Upper lobe of right lung (tissue), 1 donor: ENCODE data around the gene INTS11. TPM values are rescaled to one million over a fixed set of nuclear protein-coding genes. Genes with fewer than 3 reads are reported as not detected.

Experiments used
- ATAC-seq: fragments of 200-7000 bp; cut with Tn5 transposase; one replicate; pipeline ENCODE4 v1.9.1; 2020; ENCODE audit warnings: mild to moderate bottlenecking, moderate library complexity
- DNase-seq: peaks from one replicate; pipeline ENCODE4 v3.0.0-alpha.2; 2020
- H3K27ac ChIP-seq: fragments of 200-600 bp; one replicate; pipeline ENCODE4 v1.8.0; 2022
- H3K27me3 ChIP-seq: fragments of 200-600 bp; one replicate; pipeline ENCODE4 v1.8.0; 2022; ENCODE audit warnings: mild to moderate bottlenecking
- H3K36me3 ChIP-seq: fragments of 200-600 bp; one replicate; pipeline ENCODE4 v1.8.0; 2022
- H3K4me1 ChIP-seq: fragments of 200-600 bp; one replicate; pipeline ENCODE4 v1.8.0; 2022
- H3K4me3 ChIP-seq: fragments of 200-600 bp; one replicate; pipeline ENCODE4 v1.8.0; 2022; ENCODE audit warnings: mild to moderate bottlenecking
- H3K9me3 ChIP-seq: fragments of 200-600 bp; one replicate; pipeline ENCODE4 v1.8.0; 2022
- CTCF ChIP-seq: fragments of 200-600 bp; IDR thresholded peaks from one replicate; pipeline ENCODE4 v1.8.0; 2022; ENCODE audit warnings: antibody characterized with exemption
- intact Hi-C: fragments of 100-400 bp; cut with DNase I; formaldehyde crosslinking; loops from one replicate; pipeline ENCODE4 v1.11.0; 2022
- total RNA-seq: library from RNA; stranded (reverse); fragmentation: NEBNext Ultra II Directional; extraction: Animal tissue kit (Norgen Biotek cat#: 25700); gene quantifications from one replicate; pipeline ENCODE4 v1.2.1, GENCODE V29; 2021
- donor health status: DM: no; HTN: yes; CAD: no; lungs with severe emphysema.

The INTS11 gene
- total RNA-seq, 1 donor from 2014 or later = 81.9 TPM

GRCh38 chr1:1345860-1346500 is 21.5 kb upstream of the INTS11 start:
- no peak for DNase-seq
- ATAC-seq = no peak
- Histone ChIP-seq H3K27me3 (no peaks in the 10 kb centered on the region), H3K36me3 (no peaks in the 10 kb centered on the region), H3K4me3 (no peak overlapping the region), H3K4me1 (peaks cover 26% of the 10 kb centered on the region), H3K9me3 (no peaks in the 10 kb centered on the region), H3K27ac (peak overlapping the region; percentile 58)
- intact Hi-C loops = no loop called here
- TF ChIP-seq CTCF = no peak

GRCh38 chr1:1345384-1345783 is 20.9 kb upstream of the INTS11 start:
- intact Hi-C loops = no loop called here
- no peaks in the 10 kb centered on the region for H3K36me3 ChIP-seq
- peaks cover 26% of the 10 kb centered on the region for H3K4me1 ChIP-seq
- H3K27ac ChIP-seq = peak overlapping the region; percentile 58
- peak; percentile 4 for ATAC-seq
- H3K9me3 ChIP-seq = no peaks in the 10 kb centered on the region
- no peaks in the 10 kb centered on the region for H3K27me3 ChIP-seq
- no peak for TF ChIP-seq CTCF
- H3K4me3 ChIP-seq = no peak overlapping the region
- DNase-seq = no peak

- intact Hi-C loops = no loop called here
- no peaks in the 10 kb centered on the region for H3K27me3 ChIP-seq
- peaks cover 26% of the 10 kb centered on the region for H3K4me1 ChIP-seq
- DNase-seq (no peak), ATAC-seq (peak; percentile 13)
- no peak overlapping the region for H3K4me3 ChIP-seq
- no peaks in the 10 kb centered on the region for H3K9me3 ChIP-seq
- TF ChIP-seq CTCF = peak; percentile 35
- peak overlapping the region; percentile 58 for H3K27ac ChIP-seq
- no peaks in the 10 kb centered on the region for H3K36me3 ChIP-seq
Measured at GRCh38 chr1:1344655-1345361, 20.3 kb upstream of the INTS11 start.

- peaks cover 26% of the 10 kb centered on the region for H3K4me1 ChIP-seq
- no peaks in the 10 kb centered on the region for H3K9me3 ChIP-seq
- intact Hi-C loops = no loop called here
- H3K27ac ChIP-seq = no peak overlapping the region
- H3K27me3 ChIP-seq = no peaks in the 10 kb centered on the region
- ATAC-seq (no peak), DNase-seq (no peak)
- no peak for TF ChIP-seq CTCF
- H3K36me3 ChIP-seq = peaks cover 3% of the 10 kb centered on the region
- H3K4me3 ChIP-seq = no peak overlapping the region
Measured at GRCh38 chr1:1343811-1344421, 19.5 kb upstream of the INTS11 start.

GRCh38 chr1:1342584-1343115 is 18.2 kb upstream of the INTS11 start:
- Histone ChIP-seq H3K27me3 (no peaks in the 10 kb centered on the region), H3K27ac (no peak overlapping the region), H3K4me1 (peaks cover 20% of the 10 kb centered on the region), H3K4me3 (no peak overlapping the region), H3K36me3 (peaks cover 13% of the 10 kb centered on the region), H3K9me3 (no peaks in the 10 kb centered on the region)
- intact Hi-C loops = no loop called here
- no peak for DNase-seq
- ATAC-seq = no peak
- no peak for TF ChIP-seq CTCF
